Measurements from ENCODE around the gene CEP128. TPM values are rescaled to one million over a fixed set of nuclear protein-coding genes. Genes with fewer than 3 reads are reported as not detected.

Gene CEP128
- total and polyA plus RNA-seq, 2 experiments from 2014 or later: 2.4 to 5.2 TPM

- Histone ChIP-seq H3K4me1 (ENCODE audit: insufficient read depth) (no peaks in the 10 kb centered on the region), H3K27ac (no peak overlapping the region), H3K4me2 (ENCODE audit: unreplicated experiment) (no peak overlapping the region), H3K9me3 (ENCODE audit: low read depth) (no peaks in the 10 kb centered on the region), H3K4me3 (no peak overlapping the region), H3K9me2 (ENCODE audit: insufficient read depth) (no peaks in the 10 kb centered on the region), H3K36me3 (ENCODE audit: low read depth) (no peaks in the 10 kb centered on the region), H3K9ac (no peak overlapping the region), H2AFZ (no peak overlapping the region), H3F3A (ENCODE audit: insufficient read depth) (no peaks in the 10 kb centered on the region), H4K20me1 (ENCODE audit: insufficient read depth) (no peaks in the 10 kb centered on the region), H3K27me3 (replicated peaks; ENCODE audit: insufficient read depth) (no peaks in the 10 kb centered on the region), H3K79me2 (ENCODE audit: insufficient read depth) (no peaks in the 10 kb centered on the region)
- TF ChIP-seq EZH2phosphoT487 (IDR thresholded peaks at IDR 0.05; ENCODE audit: insufficient read depth, low read depth) (no peak), EZH2 (IDR thresholded peaks at IDR 0.05; ENCODE audit: insufficient read depth, poor library complexity, severe bottlenecking) (no peak)
- 56 to 65% methylated on average over 3 of the region's 3 CpGs for WGBS, 2 experiments (ENCODE audit: low coverage in 1 of 2, low lambda C conversion rate in 2 of 2, missing lambda C conversion rate in 2 of 2)
- no peak for DNase-seq
- in situ Hi-C loops (cut with MboI): no loop called here
These were observed 365.1 kb downstream of the CEP128 start for GRCh38 chr14:80576401-80576800.

DNA sequence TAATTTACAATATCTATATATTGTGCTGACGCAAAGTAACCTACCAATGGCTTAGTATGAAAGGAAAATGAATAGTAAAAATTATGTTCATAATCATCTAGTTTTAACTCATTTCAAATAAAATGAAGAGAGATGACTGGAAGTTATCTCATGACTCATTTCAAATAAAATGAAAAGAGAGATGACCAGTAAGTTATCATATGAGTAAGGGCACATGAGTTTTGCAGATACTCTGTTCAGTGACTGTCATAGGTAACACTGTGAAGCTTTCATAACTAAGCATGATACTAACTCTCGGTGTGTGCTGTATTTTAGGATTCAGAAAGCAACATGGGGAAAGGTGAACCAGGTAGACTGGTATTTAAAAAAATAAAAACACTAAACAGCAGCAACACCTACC lies 365.8 kb downstream of the CEP128 start:
- Histone ChIP-seq H3K4me3 (no peak overlapping the region), H3K4me2 (ENCODE audit: unreplicated experiment) (no peak overlapping the region), H4K20me1 (ENCODE audit: insufficient read depth) (no peaks in the 10 kb centered on the region), H3K9me3 (ENCODE audit: low read depth) (no peaks in the 10 kb centered on the region), H3K27me3 (replicated peaks; ENCODE audit: insufficient read depth) (no peaks in the 10 kb centered on the region), H3K9ac (no peak overlapping the region), H3K9me2 (ENCODE audit: insufficient read depth) (no peaks in the 10 kb centered on the region), H3K79me2 (ENCODE audit: insufficient read depth) (no peaks in the 10 kb centered on the region), H3F3A (ENCODE audit: insufficient read depth) (no peaks in the 10 kb centered on the region), H3K4me1 (ENCODE audit: insufficient read depth) (no peaks in the 10 kb centered on the region), H3K27ac (no peak overlapping the region), H3K36me3 (ENCODE audit: low read depth) (no peaks in the 10 kb centered on the region), H2AFZ (no peak overlapping the region)
- whole genome bisulfite sequencing, 2 experiments (ENCODE audit: low coverage in 1 of 2, low lambda C conversion rate in 2 of 2, missing lambda C conversion rate in 2 of 2): 99 to 100% methylated on average over 2 of the region's 2 CpGs
- TF ChIP-seq EZH2 (IDR thresholded peaks at IDR 0.05; ENCODE audit: insufficient read depth, poor library complexity, severe bottlenecking): no peak
- no peak for TF ChIP-seq EZH2phosphoT487 (IDR thresholded peaks at IDR 0.05; ENCODE audit: insufficient read depth, low read depth)
- DNase-seq: no peak
- in situ Hi-C loops (cut with MboI): no loop called here

DNA sequence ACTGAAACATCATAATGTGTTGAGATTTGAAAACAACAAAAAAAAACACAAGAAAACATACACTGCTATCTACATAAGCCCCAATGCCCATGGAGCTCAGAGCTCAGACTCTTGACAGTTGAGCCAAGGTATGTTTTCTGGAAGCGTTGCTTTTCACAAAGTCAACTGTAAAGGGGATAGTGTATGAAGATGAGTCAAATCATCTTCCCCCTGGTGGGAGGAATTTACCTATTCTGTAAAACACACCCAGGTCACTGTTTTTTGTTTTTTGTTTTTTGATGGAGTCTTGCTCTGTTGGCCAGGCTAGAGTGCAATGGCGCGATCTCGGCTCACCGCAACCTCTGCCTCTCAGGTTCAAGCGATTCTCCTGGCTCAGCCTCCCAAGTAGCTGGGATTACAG lies 368.9 kb downstream of the CEP128 start:
- H3K9me2 ChIP-seq (ENCODE audit: insufficient read depth): no peaks in the 10 kb centered on the region
- H2AFZ ChIP-seq: no peak overlapping the region
- H3K4me2 ChIP-seq (ENCODE audit: unreplicated experiment): no peak overlapping the region
- H3K4me1 ChIP-seq (ENCODE audit: insufficient read depth): peaks cover 9% of the 10 kb centered on the region
- TF ChIP-seq EZH2phosphoT487 (IDR thresholded peaks at IDR 0.05; ENCODE audit: insufficient read depth, low read depth): no peak
- TF ChIP-seq EZH2 (IDR thresholded peaks at IDR 0.05; ENCODE audit: insufficient read depth, poor library complexity, severe bottlenecking): no peak
- H3K4me3 ChIP-seq: no peak overlapping the region
- DNase-seq: no peak
- H3K9ac ChIP-seq: no peak overlapping the region
- H3K36me3 ChIP-seq (ENCODE audit: low read depth): no peaks in the 10 kb centered on the region
- H3K9me3 ChIP-seq (ENCODE audit: low read depth): no peaks in the 10 kb centered on the region
- no peaks in the 10 kb centered on the region; the same call in 1 of the 2 replicates for H3F3A ChIP-seq (ENCODE audit: insufficient read depth)
- no peaks in the 10 kb centered on the region for H3K27me3 ChIP-seq (replicated peaks; ENCODE audit: insufficient read depth)
- no peak overlapping the region for H3K27ac ChIP-seq
- H4K20me1 ChIP-seq (ENCODE audit: insufficient read depth): no peaks in the 10 kb centered on the region
- H3K79me2 ChIP-seq (ENCODE audit: insufficient read depth): no peaks in the 10 kb centered on the region
- 96 to 97% methylated on average over 6 of the region's 6 CpGs for WGBS, 2 experiments (ENCODE audit: low coverage in 1 of 2, low lambda C conversion rate in 2 of 2, missing lambda C conversion rate in 2 of 2)
- in situ Hi-C loops (cut with MboI): no loop called here

GRCh38 chr14:80570930-80571298 lies 370.6 kb downstream of the CEP128 start:
- H3K27me3 ChIP-seq (replicated peaks; ENCODE audit: insufficient read depth): no peaks in the 10 kb centered on the region
- H4K20me1 ChIP-seq (ENCODE audit: insufficient read depth): no peaks in the 10 kb centered on the region
- H3K9me2 ChIP-seq (ENCODE audit: insufficient read depth): no peaks in the 10 kb centered on the region
- H3K27ac ChIP-seq: no peak overlapping the region
- H3K4me1 ChIP-seq (ENCODE audit: insufficient read depth): peaks cover 16% of the 10 kb centered on the region
- H3K79me2 ChIP-seq (ENCODE audit: insufficient read depth): no peaks in the 10 kb centered on the region
- TF ChIP-seq EZH2phosphoT487 (IDR thresholded peaks at IDR 0.05; ENCODE audit: insufficient read depth, low read depth): no peak
- TF ChIP-seq EZH2 (IDR thresholded peaks at IDR 0.05; ENCODE audit: insufficient read depth, poor library complexity, severe bottlenecking): no peak
- DNase-seq: no peak
- H3K4me3 ChIP-seq: no peak overlapping the region
- H3K9me3 ChIP-seq (ENCODE audit: low read depth): no peaks in the 10 kb centered on the region
- WGBS, 2 experiments (ENCODE audit: low coverage in 1 of 2, low lambda C conversion rate in 2 of 2, missing lambda C conversion rate in 2 of 2): 96 to 100% methylated on average over 3 of the region's 3 CpGs
- no peak overlapping the region for H3K4me2 ChIP-seq (ENCODE audit: unreplicated experiment)
- in situ Hi-C loops (cut with MboI): no loop called here
- no peak overlapping the region for H3K9ac ChIP-seq
- no peaks in the 10 kb centered on the region; the same call in 1 of the 2 replicates for H3F3A ChIP-seq (ENCODE audit: insufficient read depth)
- H2AFZ ChIP-seq: no peak overlapping the region
- no peaks in the 10 kb centered on the region for H3K36me3 ChIP-seq (ENCODE audit: low read depth)
